ENCODE results near the gene EXOC4.

GRCh38 chr7:133319842-133320241 is 67.0 kb downstream of the EXOC4 start:
- TF ChIP-seq, protein P1, sequence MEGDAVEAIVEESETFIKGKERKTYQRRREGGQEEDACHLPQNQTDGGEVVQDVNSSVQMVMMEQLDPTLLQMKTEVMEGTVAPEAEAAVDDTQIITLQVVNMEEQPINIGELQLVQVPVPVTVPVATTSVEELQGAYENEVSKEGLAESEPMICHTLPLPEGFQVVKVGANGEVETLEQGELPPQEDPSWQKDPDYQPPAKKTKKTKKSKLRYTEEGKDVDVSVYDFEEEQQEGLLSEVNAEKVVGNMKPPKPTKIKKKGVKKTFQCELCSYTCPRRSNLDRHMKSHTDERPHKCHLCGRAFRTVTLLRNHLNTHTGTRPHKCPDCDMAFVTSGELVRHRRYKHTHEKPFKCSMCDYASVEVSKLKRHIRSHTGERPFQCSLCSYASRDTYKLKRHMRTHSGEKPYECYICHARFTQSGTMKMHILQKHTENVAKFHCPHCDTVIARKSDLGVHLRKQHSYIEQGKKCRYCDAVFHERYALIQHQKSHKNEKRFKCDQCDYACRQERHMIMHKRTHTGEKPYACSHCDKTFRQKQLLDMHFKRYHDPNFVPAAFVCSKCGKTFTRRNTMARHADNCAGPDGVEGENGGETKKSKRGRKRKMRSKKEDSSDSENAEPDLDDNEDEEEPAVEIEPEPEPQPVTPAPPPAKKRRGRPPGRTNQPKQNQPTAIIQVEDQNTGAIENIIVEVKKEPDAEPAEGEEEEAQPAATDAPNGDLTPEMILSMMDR (conservative IDR thresholded peaks at IDR 0.05; ENCODE audit: low read length): no peak
- TF ChIP-seq EZH2phosphoT487 (IDR thresholded peaks at IDR 0.05; ENCODE audit: borderline replicate concordance): no peak
